Pancreas (tissue), 10 donors: ENCODE results near the gene VANGL2. TPM values are rescaled to one million over a fixed set of nuclear protein-coding genes. Genes with fewer than 3 reads are reported as not detected.
A peak's percentile ranks its signal among the peaks of the same experiment; 100 is the strongest.

Experiments used
- ATAC-seq, 4 donors: fragments of 200-7000 bp; cut with Tn5 transposase; one replicate each; pipeline versions ENCODE4 v1.8.0 to v1.9.1; 2020; ENCODE audit warnings: mild to moderate bottlenecking in 4 of 4, moderate library complexity in 4 of 4
- DNase-seq, 6 donors: peaks; one replicate each; pipeline ENCODE4 v3.0.0-alpha.2; 2020
- FAIRE-seq: peaks from 2 replicates; lab custom pipeline; 2012; peaks lifted over from hg19 to GRCh38; lab: Jason Lieb, UNC
- H3K27ac ChIP-seq, 4 donors: fragments of 200-600 bp; sonication (generic); 1 replicate in 3 of 4; 2 replicates in 1 of 4; pipeline versions ENCODE4 v1.5.0 to v1.8.0; 2020
- H3K27me3 ChIP-seq, 4 donors: fragments of 200-600 bp; one replicate each; pipeline ENCODE4 v1.8.0; 2021
- H3K36me3 ChIP-seq, 3 donors: fragments of 200-600 bp; sonication (generic) in 1 of 3; one replicate each; pipeline versions ENCODE4 v1.5.0 to v1.8.0; 2020 to 2021
- H3K4me1 ChIP-seq, 3 donors: fragments of 200-600 bp; one replicate each; pipeline ENCODE4 v1.8.0; 2021
- H3K4me3 ChIP-seq, 4 donors: fragments of 200-600 bp; sonication (generic) in 2 of 4; one replicate each; pipeline versions ENCODE4 v1.5.0 to v1.8.0; 2020 to 2021
- H3K9me3 ChIP-seq, 4 donors: fragments of 200-600 bp; one replicate each; pipeline ENCODE4 v1.8.0; 2021
- CTCF ChIP-seq, 4 donors: fragments of 200-600 bp; sonication (generic) in 3 of 4; IDR thresholded peaks; one replicate each; pipeline versions ENCODE4 v1.5.0 to v1.8.0; 2021; ENCODE audit warnings: antibody characterized with exemption in 4 of 4
- WGBS, 2 donors: extraction: QIAGEN DNeasy Blood & Tissue Kit; methylation state at CpG; one replicate each; pipeline ENCODE4 v1.1.7; 2013; 5-methylcytosine and 5-hydroxymethylcytosine counted together
- intact Hi-C, 3 donors: fragments of 100-400 bp; cut with DNase I; formaldehyde crosslinking; loops; one replicate each; pipeline versions ENCODE4 v1.11.1 to v1.14.2; 2022
- polyA plus RNA-seq, 2 donors: library from polyadenylated mRNA; stranded (reverse); fragments of 200-250 nt; gene quantifications; one replicate each; pipeline ENCODE4 v1.2.3, GENCODE V29; 2013
- total RNA-seq, 6 donors: library from RNA; stranded (reverse); fragmentation: NEBNext Ultra II Directional in 4 of 6; extraction: Animal tissue kit (Norgen Biotek cat#: 25700) in 4 of 6; gene quantifications; one replicate each; pipeline versions ENCODE4 v1.2.1 to v1.2.4, GENCODE V29; 2021 to 2023
- donor health status: healthy with polysubstance abuse.
- donor health status: DM: no; HTN: no; CAD: no; lungs with moderate emphysema.
- donor health status: DM: no; HTN: no; CAD: no.
- donor health status: control.
- donor health status: control.
- donor health status: Bipolar disorder and iron deficiency.
- donor health status: DM: yes; HTN: yes; CAD: no.
- donor health status: DM: no; HTN: no; CAD: no.
- donor health status: DM: no; HTN: no; CAD: no.
- donor health status: DM: yes; HTN: yes; CAD: no.

Gene VANGL2
- total and polyA plus RNA-seq, 8 donors = 2.5 to 9.9 (median 4.2) TPM

- no peak overlapping the region for H3K27ac ChIP-seq
- intact Hi-C loops = no loop called here
- FAIRE-seq (no peak), ATAC-seq (no peak), DNase-seq (no peak)
- H3K27me3 ChIP-seq = no peaks in the 10 kb centered on the region
- no peaks in the 10 kb centered on the region for H3K9me3 ChIP-seq
- H3K4me1 ChIP-seq = no peaks in the 10 kb centered on the region
- WGBS, 2 donors = 77 to 86% methylated on average over 8 of the region's 8 CpGs
- H3K36me3 ChIP-seq = no peaks in the 10 kb centered on the region
- no peak for TF ChIP-seq CTCF (IDR thresholded peaks at IDR 0.05)
- no peak overlapping the region for H3K4me3 ChIP-seq
Observed at GRCh38 chr1:160394673-160395072, 5.7 kb upstream of the VANGL2 start.

- Histone ChIP-seq H3K9me3 (no peaks in the 10 kb centered on the region), H3K27me3 (no peaks in the 10 kb centered on the region), H3K4me1 (no peaks in the 10 kb centered on the region), H3K36me3 (no peaks in the 10 kb centered on the region), H3K4me3 (no peak overlapping the region), H3K27ac (no peak overlapping the region)
- intact Hi-C loops = no loop called here
- 45 to 76% methylated on average over 1 of the region's 1 CpG for WGBS, 2 donors
- DNase-seq (no peak), FAIRE-seq (no peak), ATAC-seq (no peak)
- no peak for TF ChIP-seq CTCF (IDR thresholded peaks at IDR 0.05)
Observed at GRCh38 chr1:160397651-160398050, 2.7 kb upstream of the VANGL2 start.

- ATAC-seq (no peak), FAIRE-seq (no peak), DNase-seq (no peak)
- TF ChIP-seq CTCF (IDR thresholded peaks at IDR 0.05) = no peak
- Histone ChIP-seq H3K27me3 (no peaks in the 10 kb centered on the region), H3K9me3 (no peaks in the 10 kb centered on the region), H3K36me3 (no peaks in the 10 kb centered on the region), H3K4me3 (no peak overlapping the region), H3K4me1 (no peaks in the 10 kb centered on the region), H3K27ac (no peak overlapping the region)
- intact Hi-C loops = no loop called here
- 78 to 86% methylated on average over 4 of the region's 4 CpGs for WGBS, 2 donors
Observed at GRCh38 chr1:160398823-160399222, 1.5 kb upstream of the VANGL2 start.

- WGBS, 2 donors = 42 to 47% methylated on average over 17 of the region's 17 CpGs
- peak in 2 of 4 donors; percentile 1 to 2 for ATAC-seq
- intact Hi-C loops = no loop called here
- DNase-seq = no peak
- H3K9me3 ChIP-seq = no peaks in the 10 kb centered on the region
- H3K4me1 ChIP-seq = no peaks in the 10 kb centered on the region
- no peak for TF ChIP-seq CTCF (IDR thresholded peaks at IDR 0.05)
- no peaks in the 10 kb centered on the region for H3K36me3 ChIP-seq
- no peak for FAIRE-seq
- no peaks in the 10 kb centered on the region for H3K27me3 ChIP-seq
- H3K27ac ChIP-seq = peak overlapping the region in 2 of 4 donors; percentile 50 to 60
- H3K4me3 ChIP-seq = peak overlapping the region; percentile 39 to 86 (median 76)
Observed at GRCh38 chr1:160399544-160400222, 681 bp upstream of the VANGL2 start.
